HepG2 (cell line): Measurements from ENCODE around the gene DCP1B. TPM values are rescaled to one million over a fixed set of nuclear protein-coding genes. Genes with fewer than 3 reads are reported as not detected.

Experiments used
- AGO1 ChIP-seq: fragments of 200-400 bp; formaldehyde crosslinking; IDR thresholded peaks from 2 replicates; pipeline ENCODE4 v1.6.1; 2017; ENCODE audit warnings: mild to moderate bottlenecking, low read depth, low read length, moderate library complexity; ENCODE audit not compliant: poor library complexity, severe bottlenecking
- ARHGAP35 ChIP-seq: sonication (generic); formaldehyde crosslinking; IDR thresholded peaks from 2 replicates; pipeline ENCODE4 v1.9.0; 2022; ENCODE audit warnings: mild to moderate bottlenecking, inconsistent platforms, moderate library complexity, missing genetic modification reagents, borderline replicate concordance
- FOXP4 ChIP-seq: sonication (generic); formaldehyde crosslinking; IDR thresholded peaks from 2 replicates; pipeline ENCODE4 v1.4.0; 2020; ENCODE audit warnings: missing genetic modification reagents
- HIVEP1 ChIP-seq: sonication (generic); formaldehyde crosslinking; IDR thresholded peaks from 2 replicates; pipeline ENCODE4 v1.4.0; 2020; ENCODE audit warnings: mild to moderate bottlenecking, missing genetic modification reagents
- IKZF4 ChIP-seq: sonication (generic); formaldehyde crosslinking; IDR thresholded peaks from 2 replicates; pipeline ENCODE4 v1.5.1; 2020; ENCODE audit warnings: borderline replicate concordance, mild to moderate bottlenecking, low read depth, missing genetic modification reagents; ENCODE audit errors: not compliant biosample characterization
- KDM5A ChIP-seq: fragments of 200-600 bp; sonication (generic); IDR thresholded peaks from 2 replicates; pipeline ENCODE4 v1.7.0; 2018; ENCODE audit warnings: antibody characterized with exemption, mild to moderate bottlenecking, low read length, borderline replicate concordance
- KDM5B ChIP-seq: sonication (generic); formaldehyde crosslinking; IDR thresholded peaks from 2 replicates; pipeline ENCODE4 v1.4.0; 2020; ENCODE audit warnings: missing genetic modification reagents, mild to moderate bottlenecking, borderline replicate concordance
- KLF16 ChIP-seq, 2 experiments: sonication (generic) in 1 of 2; formaldehyde crosslinking in 1 of 2; IDR thresholded peaks; 2 replicates each; pipeline versions ENCODE4 v1.6.1 to v1.8.0; 2016 to 2023; ENCODE audit warnings: missing genetic modification reagents in 2 of 2, missing compliant biosample characterization in 1 of 2
- PCBP1 ChIP-seq: fragments of 200-400 bp; formaldehyde crosslinking; IDR thresholded peaks from 2 replicates; pipeline ENCODE4 v1.6.1; 2017; ENCODE audit warnings: mild to moderate bottlenecking, low read depth, low read length, borderline replicate concordance
- RFXAP ChIP-seq: sonication (generic); formaldehyde crosslinking; IDR thresholded peaks from 2 replicates; pipeline ENCODE4 v1.4.0; 2020; ENCODE audit warnings: missing genetic modification reagents, borderline replicate concordance
- ZMAT3 ChIP-seq: sonication (generic); formaldehyde crosslinking; conservative IDR thresholded peaks from 2 replicates; pipeline ENCODE4 v1.7.0; 2021; ENCODE audit warnings: missing genetic modification reagents
- ZNF160 ChIP-seq: sonication (generic); formaldehyde crosslinking; IDR thresholded peaks from 2 replicates; pipeline ENCODE4 v1.8.0; 2022; ENCODE audit warnings: mild to moderate bottlenecking, inconsistent platforms, missing genetic modification reagents
- ZNF264 ChIP-seq: sonication (generic); formaldehyde crosslinking; IDR thresholded peaks from 2 replicates; pipeline ENCODE4 v1.4.0; 2020; ENCODE audit warnings: missing genetic modification reagents
- ZNF333 ChIP-seq: sonication (generic); formaldehyde crosslinking; IDR thresholded peaks from 2 replicates; pipeline ENCODE4 v1.4.0; 2020; ENCODE audit warnings: mild to moderate bottlenecking, missing genetic modification reagents, borderline replicate concordance
- polyA plus RNA-seq, 8 experiments: library from polyadenylated mRNA; depleted of rRNA in 3 of 8; stranded (reverse) in 7 of 8; unstranded in 1 of 8; fragments of >200 nt; fragmentation: Illumina TruSeq in 4 of 8; extraction: Trizol in 4 of 8; gene quantifications; 2 replicates each; pipeline versions ENCODE4 v1.2.1 to v1.2.3, GENCODE V29; 2011 to 2016; ENCODE audit warnings: low read depth in 4 of 8, missing spikeins in 1 of 8, mixed read lengths in 1 of 8; ENCODE audit not compliant: insufficient read depth in 1 of 8
- total RNA-seq, 5 experiments: library from RNA; depleted of rRNA; stranded (reverse); fragments of >200 nt; fragmentation: Illumina TruSeq; extraction: Trizol; gene quantifications; 2 replicates each; pipeline ENCODE4 v1.2.3, GENCODE V29; 2016; ENCODE audit warnings: low read depth in 1 of 5
- TF ChIP-seq, protein P1 (sequence below): IDR thresholded peaks from 2 replicates; pipeline ENCODE4 v1.6.1; 2016; ENCODE audit warnings: low read depth, missing genetic modification reagents, missing compliant biosample characterization
- TF ChIP-seq, protein P2 (sequence below): sonication (generic); formaldehyde crosslinking; IDR thresholded peaks from 2 replicates; pipeline ENCODE4 v1.8.0; 2022; ENCODE audit warnings: mild to moderate bottlenecking, missing genetic modification reagents; ENCODE audit not compliant: insufficient replicate concordance
- TF ChIP-seq, protein P3 (sequence below): sonication (generic); formaldehyde crosslinking; IDR thresholded peaks from 2 replicates; pipeline ENCODE4 v1.4.0; 2020; ENCODE audit warnings: missing genetic modification reagents

The DCP1B gene
- total and polyA plus RNA-seq, 2 of the 13 experiments (the other 11 are each of a cell fraction or from before 2014, with no cell fraction given): 11.4 to 27.2 TPM

DNA sequence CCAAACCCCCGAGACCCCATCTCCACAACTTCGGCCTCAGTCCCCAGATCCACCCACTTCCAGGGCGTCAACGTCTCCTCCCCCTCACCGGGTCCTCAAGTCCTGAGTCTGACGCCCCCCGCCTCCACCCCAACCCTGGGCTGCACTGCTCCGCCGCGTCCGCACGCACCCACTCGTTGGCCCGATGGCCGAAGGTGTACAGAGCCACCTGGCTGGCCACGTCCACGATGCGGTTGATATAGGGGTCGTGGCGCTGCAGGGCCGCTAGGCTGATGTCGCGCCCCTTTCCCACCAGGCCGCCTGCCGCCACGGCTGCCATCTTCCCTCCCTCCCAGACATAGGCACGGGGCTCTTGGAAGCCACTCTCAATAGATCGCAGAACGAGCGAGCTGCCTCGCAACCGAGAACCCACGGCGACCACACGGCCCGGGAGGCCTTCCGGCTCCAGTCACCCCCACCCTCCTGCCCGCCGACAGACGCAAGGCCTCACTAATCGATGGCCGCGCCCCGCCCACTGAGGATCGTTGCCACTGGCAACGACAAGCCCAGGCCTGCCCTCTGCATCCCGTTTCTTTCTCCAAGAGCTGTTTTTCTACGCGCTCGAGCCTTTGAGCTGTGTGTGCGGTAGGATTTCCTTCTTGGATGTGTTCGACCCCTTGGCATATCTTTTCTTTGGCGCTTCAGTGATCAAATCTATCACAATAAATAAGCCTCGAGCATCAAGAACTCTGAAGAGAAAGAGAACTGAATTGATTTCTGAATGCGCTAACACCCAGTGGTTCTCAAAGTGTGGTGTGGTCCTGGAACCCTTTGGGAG lies at the start of gene DCP1B (continued):
- TF ChIP-seq, protein P1, sequence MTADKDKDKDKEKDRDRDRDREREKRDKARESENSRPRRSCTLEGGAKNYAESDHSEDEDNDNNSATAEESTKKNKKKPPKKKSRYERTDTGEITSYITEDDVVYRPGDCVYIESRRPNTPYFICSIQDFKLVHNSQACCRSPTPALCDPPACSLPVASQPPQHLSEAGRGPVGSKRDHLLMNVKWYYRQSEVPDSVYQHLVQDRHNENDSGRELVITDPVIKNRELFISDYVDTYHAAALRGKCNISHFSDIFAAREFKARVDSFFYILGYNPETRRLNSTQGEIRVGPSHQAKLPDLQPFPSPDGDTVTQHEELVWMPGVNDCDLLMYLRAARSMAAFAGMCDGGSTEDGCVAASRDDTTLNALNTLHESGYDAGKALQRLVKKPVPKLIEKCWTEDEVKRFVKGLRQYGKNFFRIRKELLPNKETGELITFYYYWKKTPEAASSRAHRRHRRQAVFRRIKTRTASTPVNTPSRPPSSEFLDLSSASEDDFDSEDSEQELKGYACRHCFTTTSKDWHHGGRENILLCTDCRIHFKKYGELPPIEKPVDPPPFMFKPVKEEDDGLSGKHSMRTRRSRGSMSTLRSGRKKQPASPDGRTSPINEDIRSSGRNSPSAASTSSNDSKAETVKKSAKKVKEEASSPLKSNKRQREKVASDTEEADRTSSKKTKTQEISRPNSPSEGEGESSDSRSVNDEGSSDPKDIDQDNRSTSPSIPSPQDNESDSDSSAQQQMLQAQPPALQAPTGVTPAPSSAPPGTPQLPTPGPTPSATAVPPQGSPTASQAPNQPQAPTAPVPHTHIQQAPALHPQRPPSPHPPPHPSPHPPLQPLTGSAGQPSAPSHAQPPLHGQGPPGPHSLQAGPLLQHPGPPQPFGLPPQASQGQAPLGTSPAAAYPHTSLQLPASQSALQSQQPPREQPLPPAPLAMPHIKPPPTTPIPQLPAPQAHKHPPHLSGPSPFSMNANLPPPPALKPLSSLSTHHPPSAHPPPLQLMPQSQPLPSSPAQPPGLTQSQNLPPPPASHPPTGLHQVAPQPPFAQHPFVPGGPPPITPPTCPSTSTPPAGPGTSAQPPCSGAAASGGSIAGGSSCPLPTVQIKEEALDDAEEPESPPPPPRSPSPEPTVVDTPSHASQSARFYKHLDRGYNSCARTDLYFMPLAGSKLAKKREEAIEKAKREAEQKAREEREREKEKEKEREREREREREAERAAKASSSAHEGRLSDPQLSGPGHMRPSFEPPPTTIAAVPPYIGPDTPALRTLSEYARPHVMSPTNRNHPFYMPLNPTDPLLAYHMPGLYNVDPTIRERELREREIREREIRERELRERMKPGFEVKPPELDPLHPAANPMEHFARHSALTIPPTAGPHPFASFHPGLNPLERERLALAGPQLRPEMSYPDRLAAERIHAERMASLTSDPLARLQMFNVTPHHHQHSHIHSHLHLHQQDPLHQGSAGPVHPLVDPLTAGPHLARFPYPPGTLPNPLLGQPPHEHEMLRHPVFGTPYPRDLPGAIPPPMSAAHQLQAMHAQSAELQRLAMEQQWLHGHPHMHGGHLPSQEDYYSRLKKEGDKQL (CRISPR knock-in tag): 0 out of 2 replicates have a peak, but pooled peaks have one; percentile 72
- peak; percentile 80; the same call in 1 of the 2 replicates for TF ChIP-seq PCBP1
- peak; percentile 81 for TF ChIP-seq ZMAT3 (CRISPR knock-in tag)
- TF ChIP-seq, protein P2, sequence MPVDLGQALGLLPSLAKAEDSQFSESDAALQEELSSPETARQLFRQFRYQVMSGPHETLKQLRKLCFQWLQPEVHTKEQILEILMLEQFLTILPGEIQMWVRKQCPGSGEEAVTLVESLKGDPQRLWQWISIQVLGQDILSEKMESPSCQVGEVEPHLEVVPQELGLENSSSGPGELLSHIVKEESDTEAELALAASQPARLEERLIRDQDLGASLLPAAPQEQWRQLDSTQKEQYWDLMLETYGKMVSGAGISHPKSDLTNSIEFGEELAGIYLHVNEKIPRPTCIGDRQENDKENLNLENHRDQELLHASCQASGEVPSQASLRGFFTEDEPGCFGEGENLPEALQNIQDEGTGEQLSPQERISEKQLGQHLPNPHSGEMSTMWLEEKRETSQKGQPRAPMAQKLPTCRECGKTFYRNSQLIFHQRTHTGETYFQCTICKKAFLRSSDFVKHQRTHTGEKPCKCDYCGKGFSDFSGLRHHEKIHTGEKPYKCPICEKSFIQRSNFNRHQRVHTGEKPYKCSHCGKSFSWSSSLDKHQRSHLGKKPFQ (CRISPR knock-in tag): peak; percentile 24
- TF ChIP-seq ARHGAP35: peak; percentile 75
- TF ChIP-seq FOXP4 (CRISPR knock-in tag): no peak; the same call in 1 of the 2 replicates
- no peak for TF ChIP-seq ZNF333
- TF ChIP-seq AGO1: no peak
- TF ChIP-seq KDM5B: peak; percentile 90; the same call in 1 of the 2 replicates
- peak; percentile 79 for TF ChIP-seq KDM5A
- TF ChIP-seq HIVEP1 (CRISPR knock-in tag): peak; percentile 80
- TF ChIP-seq, protein P3, sequence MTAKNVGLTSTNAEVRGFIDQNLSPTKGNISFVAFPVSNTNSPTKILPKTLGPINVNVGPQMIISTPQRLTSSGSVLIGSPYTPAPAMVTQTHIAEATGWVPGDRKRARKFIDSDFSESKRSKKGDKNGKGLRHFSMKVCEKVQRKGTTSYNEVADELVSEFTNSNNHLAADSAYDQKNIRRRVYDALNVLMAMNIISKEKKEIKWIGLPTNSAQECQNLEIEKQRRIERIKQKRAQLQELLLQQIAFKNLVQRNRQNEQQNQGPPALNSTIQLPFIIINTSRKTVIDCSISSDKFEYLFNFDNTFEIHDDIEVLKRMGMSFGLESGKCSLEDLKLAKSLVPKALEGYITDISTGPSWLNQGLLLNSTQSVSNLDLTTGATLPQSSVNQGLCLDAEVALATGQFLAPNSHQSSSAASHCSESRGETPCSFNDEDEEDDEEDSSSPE (CRISPR knock-in tag): peak; percentile 87
- TF ChIP-seq RFXAP (CRISPR knock-in tag): peak; percentile 85; the same call in 1 of the 2 replicates
- 0 out of 2 replicates have a peak, but pooled peaks have one; percentile 23 for TF ChIP-seq ZNF264 (CRISPR knock-in tag)
- peak in 1 of 2 experiments; percentile 91; a peak in 2 of 4 replicates for TF ChIP-seq KLF16 (CRISPR knock-in tag; IDR thresholded peaks at IDR 0.05)
- peak; percentile 93 for TF ChIP-seq IKZF4 (CRISPR knock-in tag)
- peak; percentile 88; the same call in 1 of the 2 replicates for TF ChIP-seq ZNF160 (CRISPR knock-in tag)
